GM12875 (cell line): ENCODE measurements around the gene RBM33.
"Not testable (repeated sequence)": the region's sequence is repeated elsewhere in the genome, so short reads cannot be mapped to it uniquely, and the experiment has no call there.

Source experiments
- H3K4me3 ChIP-seq: one replicate; pipeline ENCODE4 v1.5.1; 2011; ENCODE audit warnings: low read depth, low read length, control low read depth
- CTCF ChIP-seq: IDR thresholded peaks from 2 replicates; pipeline ENCODE4 v1.5.1; 2011; ENCODE audit warnings: low read depth, mild to moderate bottlenecking, control low read depth, inconsistent platforms, low read length, moderate library complexity, borderline replicate concordance; ENCODE audit not compliant: insufficient read depth

The RBM33 gene

GRCh38 chr7:155816192-155816508 is 171.7 kb downstream of the RBM33 start:
- H3K4me3 ChIP-seq: no peak overlapping the region
- TF ChIP-seq CTCF: no peak

- no peak overlapping the region for H3K4me3 ChIP-seq
- TF ChIP-seq CTCF: no peak
These were observed 172.5 kb downstream of the RBM33 start for GRCh38 chr7:155816996-155817395.

- H3K4me3 ChIP-seq: not testable (repeated sequence)
These were observed 173.1 kb downstream of the RBM33 start for GRCh38 chr7:155817515-155817914.

GRCh38 chr7:155818154-155818819 is 173.8 kb downstream of the RBM33 start:
- TF ChIP-seq CTCF: no peak
- no peak overlapping the region for H3K4me3 ChIP-seq

GRCh38 chr7:155818820-155819168 is 174.3 kb downstream of the RBM33 start:
- TF ChIP-seq CTCF: no peak
- no peak overlapping the region for H3K4me3 ChIP-seq

- no peak for TF ChIP-seq CTCF
- no peak overlapping the region for H3K4me3 ChIP-seq
These were observed 174.7 kb downstream of the RBM33 start for GRCh38 chr7:155819186-155819585.

- no peak for TF ChIP-seq CTCF
These were observed 175.8 kb downstream of the RBM33 start for GRCh38 chr7:155820246-155820645.

GRCh38 chr7:155820788-155821187 is 176.3 kb downstream of the RBM33 start:
- TF ChIP-seq CTCF: no peak
- H3K4me3 ChIP-seq: no peak overlapping the region

More at GRCh38 chr7:155820246-155820645, 175.8 kb downstream of the RBM33 start:
- H3K4me3 ChIP-seq: no peak overlapping the region
